Endodermal cell (in vitro differentiated cells): Measurements from ENCODE around the gene RAB26. TPM values are rescaled to one million over a fixed set of nuclear protein-coding genes. Genes with fewer than 3 reads are reported as not detected.
"Not testable (repeated sequence)": the region's sequence is repeated elsewhere in the genome, so short reads cannot be mapped to it uniquely, and the experiment has no call there.

Source experiments
- DNase-seq: peaks from one replicate; pipeline ENCODE4 v3.0.0-alpha.2; 2017
- H3K27ac ChIP-seq: 2 replicates; pipeline ENCODE4 v1.5.1; 2013; ENCODE audit warnings: mild to moderate bottlenecking, low read depth, low read length, moderate library complexity
- H3K27me3 ChIP-seq: 2 replicates; pipeline ENCODE4 v1.6.1; 2013; ENCODE audit warnings: mild to moderate bottlenecking, low read length, moderate library complexity; ENCODE audit not compliant: insufficient read depth, control insufficient read depth, poor library complexity, severe bottlenecking
- H3K36me3 ChIP-seq: 2 replicates; pipeline ENCODE4 v1.7.0; 2013; ENCODE audit warnings: mild to moderate bottlenecking, low read length, moderate library complexity; ENCODE audit not compliant: control insufficient read depth, insufficient read depth
- H3K4me1 ChIP-seq: one replicate; pipeline ENCODE4 v1.7.0; 2013; ENCODE audit warnings: low read length; ENCODE audit not compliant: control insufficient read depth, insufficient read depth
- H3K4me3 ChIP-seq: 2 replicates; pipeline ENCODE4 v1.5.1; 2013; ENCODE audit warnings: mild to moderate bottlenecking, low read length, moderate library complexity
- H3K9ac ChIP-seq: 2 replicates; pipeline ENCODE4 v1.6.1; 2013; ENCODE audit warnings: mild to moderate bottlenecking, low read length, moderate library complexity; ENCODE audit not compliant: poor library complexity, severe bottlenecking; ENCODE audit errors: extremely low read depth
- H3K9me3 ChIP-seq: 2 replicates; pipeline ENCODE4 v1.6.1; 2013; ENCODE audit warnings: mild to moderate bottlenecking, low read length, moderate library complexity; ENCODE audit not compliant: control insufficient read depth
- H3K27ac Mint-ChIP-seq: 2 replicates; pipeline ENCODE4 v1.8.0; 2020; ENCODE audit warnings: mixed read lengths
- H3K27me3 Mint-ChIP-seq: 2 replicates; pipeline ENCODE4 v1.8.0; 2021; ENCODE audit warnings: mild to moderate bottlenecking, mixed read lengths; ENCODE audit not compliant: insufficient read depth
- H3K36me3 Mint-ChIP-seq: 2 replicates; pipeline ENCODE4 v1.8.0; 2020; ENCODE audit warnings: low read depth, mixed read lengths
- H3K4me1 Mint-ChIP-seq: 2 replicates; pipeline ENCODE4 v1.8.0; 2020; ENCODE audit warnings: mixed read lengths
- H3K4me3 Mint-ChIP-seq: 2 replicates; pipeline ENCODE4 v1.8.0; 2020; ENCODE audit warnings: mild to moderate bottlenecking, moderate library complexity, mixed read lengths
- H3K9me3 Mint-ChIP-seq: 2 replicates; pipeline ENCODE4 v1.8.0; 2020; ENCODE audit warnings: mild to moderate bottlenecking, mixed read lengths
- CTCF ChIP-seq: fragments of 200-600 bp; sonication (generic); conservative IDR thresholded peaks from 2 replicates; pipeline ENCODE4 v1.5.0; 2021; ENCODE audit warnings: antibody characterized with exemption, mild to moderate bottlenecking
- WGBS, 2 experiments: methylation state at CpG; one replicate each; pipeline versions ENCODE4 v1.1.5 to v1.1.7; 2013; ENCODE audit warnings: missing lambda C conversion rate in 2 of 2, mixed read lengths in 1 of 2; ENCODE audit not compliant: insufficient coverage in 1 of 2, insufficient read length in 1 of 2; 5-methylcytosine and 5-hydroxymethylcytosine counted together
- long read RNA-seq, 4 experiments: library from polyadenylated mRNA in 2 of 4; library from RNA in 1 of 4; library from capped mRNA in 1 of 4; stranded (forward) in 3 of 4; unstranded in 1 of 4; transcript quantifications; one replicate each; pipeline ENCODE4 v2.0.0, GENCODE V29; 2020 to 2021; ENCODE audit warnings: inconsistent platforms in 1 of 4
- polyA plus RNA-seq, 2 experiments: library from polyadenylated mRNA; stranded (reverse); fragments of 50-300 nt; gene quantifications; one replicate each; pipeline ENCODE4 v1.2.3, GENCODE V29; 2013
- total RNA-seq, 2 donors: library from RNA; stranded (reverse); fragmentation: NEBNext Ultra II Directional in 1 of 2; extraction: Animal tissue kit (Norgen Biotek cat#: 25700) in 1 of 2; gene quantifications; 2 replicates in 1 of 2; 3 replicates in 1 of 2; pipeline ENCODE4 v1.2.1, GENCODE V29; 2021

Gene RAB26, protein sequence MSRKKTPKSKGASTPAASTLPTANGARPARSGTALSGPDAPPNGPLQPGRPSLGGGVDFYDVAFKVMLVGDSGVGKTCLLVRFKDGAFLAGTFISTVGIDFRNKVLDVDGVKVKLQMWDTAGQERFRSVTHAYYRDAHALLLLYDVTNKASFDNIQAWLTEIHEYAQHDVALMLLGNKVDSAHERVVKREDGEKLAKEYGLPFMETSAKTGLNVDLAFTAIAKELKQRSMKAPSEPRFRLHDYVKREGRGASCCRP
- total RNA-seq = 1 to 10 TPM; 3.2 to 4.9 TPM
- polyA plus RNA-seq (2013, experiment 1 of 2) = 5.8 TPM
- polyA plus RNA-seq (2013, experiment 2 of 2) = 4.6 TPM
- long read RNA-seq, experiment 1, partial matches to known transcripts = 1 of 1 reads
- long read RNA-seq, experiment 1, other reads (novel, unspliced or antisense) = 0 of 1 reads
- long read RNA-seq, experiment 2, partial matches to known transcripts = 0 of 8 reads
- long read RNA-seq, experiment 2, other reads (novel, unspliced or antisense) = 5 of 8 reads
- long read RNA-seq, experiment 3, partial matches to known transcripts = 0 of 12 reads
- long read RNA-seq, experiment 3, other reads (novel, unspliced or antisense) = 10 of 12 reads
- long read RNA-seq, experiment 4, partial matches to known transcripts = 2 of 2 reads
- long read RNA-seq, experiment 4, other reads (novel, unspliced or antisense) = 0 of 2 reads

DNA sequence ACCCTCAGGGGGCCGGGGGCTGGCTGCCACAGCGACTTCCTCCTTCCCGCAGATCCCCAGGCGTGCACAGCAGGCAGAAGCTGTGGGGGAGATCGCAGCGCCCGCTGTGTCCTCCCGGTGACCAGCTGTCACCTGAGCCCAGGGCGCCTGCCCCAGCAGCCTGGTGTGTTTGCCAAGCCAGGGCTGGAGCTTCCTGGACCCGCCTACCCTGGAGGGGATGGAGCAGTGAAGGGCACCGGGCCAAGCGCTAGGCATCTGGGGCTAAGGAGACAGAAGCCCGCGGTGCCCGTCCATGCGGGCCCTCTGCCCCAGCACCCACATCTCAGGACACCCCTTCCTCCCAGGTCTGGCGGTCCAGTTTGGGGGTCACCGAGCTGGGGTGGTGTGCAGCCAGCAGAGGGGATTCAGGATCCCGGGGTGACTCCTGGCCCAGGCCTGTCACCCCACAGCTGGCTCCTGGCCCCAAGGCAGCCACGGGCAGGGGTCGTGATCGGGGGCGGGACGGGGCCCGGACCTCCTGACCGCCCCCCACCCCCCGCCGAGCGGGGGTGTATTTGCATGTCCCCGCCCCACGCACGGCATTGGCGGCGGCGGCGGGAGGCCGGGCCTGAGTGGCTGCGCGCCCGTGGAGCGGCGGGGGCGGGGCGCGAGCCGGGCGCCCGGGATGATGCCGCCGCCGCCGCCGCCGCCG is at the start of gene RAB26:
RAB26 (plus strand) TSS at position 645 of the 691 bp plus-strand sequence. CDS start 159 bp downstream, outside the sequence.
- 10 to 26% methylated on average over 15 to 55 of the region's 55 CpGs for WGBS, 2 experiments
- H3K36me3 ChIP-seq = peaks cover 18% of the 10 kb centered on the region
- no peak for TF ChIP-seq CTCF
- H3K27me3 ChIP-seq = no peaks in the 10 kb centered on the region
- H3K9me3 Mint-ChIP-seq = no peaks in the 10 kb centered on the region
- peak within 1 kb of the TSS; percentile 30 for H3K9ac ChIP-seq
- peak within 1 kb of the TSS; percentile 73 for H3K4me3 ChIP-seq
- H3K27me3 Mint-ChIP-seq = peaks cover 16% of the 10 kb centered on the region
- H3K27ac ChIP-seq = peak within 1 kb of the TSS; percentile 36
- H3K4me1 ChIP-seq = peaks cover 23% of the 10 kb centered on the region
- DNase-seq = peak; percentile 93
- H3K36me3 Mint-ChIP-seq = peaks cover 11% of the 10 kb centered on the region
- peaks cover 24% of the 10 kb centered on the region for H3K4me1 Mint-ChIP-seq
- H3K9me3 ChIP-seq = no peaks in the 10 kb centered on the region
- peak within 1 kb of the TSS; percentile 54 for H3K4me3 Mint-ChIP-seq
- H3K27ac Mint-ChIP-seq = no peak within 1 kb of the TSS

GRCh38 chr16:2101581-2101980 is 46.8 kb upstream of the RAB26 start:
- H3K27ac ChIP-seq, H3K27me3 ChIP-seq, H3K36me3 ChIP-seq, DNase-seq, H3K9me3 ChIP-seq, H3K4me3 Mint-ChIP-seq, H3K4me1 Mint-ChIP-seq, H3K4me3 ChIP-seq, H3K27ac Mint-ChIP-seq, H3K27me3 Mint-ChIP-seq, H3K4me1 ChIP-seq, H3K9me3 Mint-ChIP-seq, H3K9ac ChIP-seq: not testable (repeated sequence)
- 92 to 96% methylated on average over 4 to 11 of the region's 16 CpGs for WGBS, 2 experiments
- H3K36me3 Mint-ChIP-seq = peaks cover 20% of the 10 kb centered on the region

- Histone ChIP-seq H3K27ac (no peak overlapping the region), H3K4me1 (no peaks in the 10 kb centered on the region), H3K27me3 (no peaks in the 10 kb centered on the region), H3K36me3 (no peaks in the 10 kb centered on the region), H3K9me3 (no peaks in the 10 kb centered on the region), H3K9ac (no peak overlapping the region), H3K4me3 (no peak overlapping the region)
- Mint-ChIP-seq H3K4me3 (no peak overlapping the region), H3K36me3 (peaks cover 19% of the 10 kb centered on the region), H3K27ac (no peak overlapping the region), H3K27me3 (no peaks in the 10 kb centered on the region), H3K4me1 (no peaks in the 10 kb centered on the region), H3K9me3 (no peaks in the 10 kb centered on the region)
- TF ChIP-seq CTCF = no peak
- 92 to 96% methylated on average over 11 to 19 of the region's 19 CpGs for WGBS, 2 experiments
- DNase-seq = no peak
These were observed 46.0 kb upstream of the RAB26 start for GRCh38 chr16:2102471-2102870.

DNA sequence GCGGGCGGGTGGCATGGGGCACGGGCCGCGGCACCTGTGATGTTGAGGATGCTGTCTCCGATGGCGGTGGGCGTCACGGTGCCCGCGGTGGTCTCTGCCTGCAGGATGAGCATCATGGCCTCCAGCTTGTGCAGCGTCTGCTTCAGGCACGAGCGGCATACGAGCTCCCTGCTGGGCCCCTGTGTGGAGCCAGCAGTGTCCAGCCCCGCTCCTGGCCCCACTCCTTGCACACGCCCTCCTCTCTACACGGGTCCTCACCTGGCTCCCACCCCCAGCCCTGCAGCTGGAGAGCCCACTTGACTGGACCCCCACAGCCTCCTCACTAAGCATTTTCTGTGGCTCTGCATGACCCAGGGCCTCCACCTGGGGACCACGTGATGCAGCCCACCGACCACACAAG is 44.0 kb upstream of the RAB26 start:
- not testable (repeated sequence) for H3K27ac Mint-ChIP-seq, H3K9ac ChIP-seq, H3K4me3 Mint-ChIP-seq, H3K9me3 Mint-ChIP-seq, H3K4me1 Mint-ChIP-seq, DNase-seq, H3K36me3 ChIP-seq, H3K4me3 ChIP-seq, H3K9me3 ChIP-seq, H3K4me1 ChIP-seq, H3K27me3 ChIP-seq, H3K27ac ChIP-seq, H3K27me3 Mint-ChIP-seq
- 92 to 94% methylated on average over 11 to 13 of the region's 20 CpGs for WGBS, 2 experiments
- peaks cover 15% of the 10 kb centered on the region for H3K36me3 Mint-ChIP-seq

DNA sequence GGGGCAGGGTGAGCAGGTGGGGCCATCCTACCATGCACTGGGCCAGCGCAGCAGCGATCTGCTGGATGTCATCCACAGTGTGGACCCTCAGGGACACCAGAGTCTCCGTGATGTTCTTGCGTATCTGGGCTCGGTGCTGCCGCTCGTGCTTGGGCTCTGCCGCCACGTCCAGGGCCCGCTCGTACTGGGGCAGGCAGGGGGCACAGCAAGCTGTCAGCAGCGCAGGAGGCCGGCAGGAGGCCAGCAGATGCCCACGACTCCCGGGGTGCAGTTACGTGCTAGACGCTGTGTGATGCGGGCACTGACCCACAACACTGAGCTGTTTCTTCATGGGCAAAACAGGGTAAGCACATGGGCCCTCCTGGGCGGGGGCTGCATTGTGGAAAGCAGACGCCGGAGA is 43.1 kb upstream of the RAB26 start:
- H3K9me3 ChIP-seq, H3K4me1 Mint-ChIP-seq, H3K4me1 ChIP-seq, H3K36me3 ChIP-seq, H3K4me3 Mint-ChIP-seq, DNase-seq, H3K4me3 ChIP-seq, H3K27me3 Mint-ChIP-seq, H3K27ac ChIP-seq, H3K27ac Mint-ChIP-seq, H3K27me3 ChIP-seq, H3K9me3 Mint-ChIP-seq, H3K9ac ChIP-seq: not testable (repeated sequence)
- H3K36me3 Mint-ChIP-seq = peaks cover 17% of the 10 kb centered on the region
- 92 to 93% methylated on average over 17 to 21 of the region's 21 CpGs for WGBS, 2 experiments
